Measurements from ENCODE around the gene HDDC3.
"Not testable (repeated sequence)": the region's sequence is repeated elsewhere in the genome, so short reads cannot be mapped to it uniquely, and the experiment has no call there.

HDDC3 gene

DNA sequence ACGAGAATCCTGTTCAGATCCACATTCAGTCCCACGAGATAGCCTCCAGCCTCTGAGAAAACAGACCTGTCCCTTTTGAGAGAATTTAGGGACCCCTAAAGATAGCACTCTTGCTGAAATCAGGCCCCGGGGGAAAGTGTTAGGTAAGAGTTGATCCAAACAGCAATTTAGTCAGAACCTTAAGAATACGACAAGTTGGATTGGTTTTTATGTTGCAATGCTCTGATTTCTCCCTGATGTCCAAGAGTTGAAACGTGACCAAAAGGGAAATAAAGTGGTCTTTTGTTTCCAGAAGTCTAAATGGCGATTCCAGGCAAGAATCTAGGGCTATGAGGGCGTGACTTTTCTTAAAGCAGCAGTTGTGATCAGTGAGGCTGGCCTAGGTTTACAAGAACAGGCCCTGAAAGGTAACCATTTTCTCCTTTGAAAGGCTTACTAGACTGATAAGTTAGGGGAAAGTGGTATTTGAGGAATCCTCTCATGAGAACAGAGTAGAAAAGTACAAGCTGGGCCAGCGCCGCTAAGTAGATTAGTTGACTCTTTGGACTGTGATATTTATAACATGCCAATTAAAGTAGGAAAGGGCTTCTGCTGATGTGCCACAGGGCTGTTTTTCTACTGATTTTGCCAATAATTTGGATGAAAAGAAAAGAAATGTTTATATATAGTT is 24.4 kb downstream of the HDDC3 start:
- no peak for DNase-seq

DNA sequence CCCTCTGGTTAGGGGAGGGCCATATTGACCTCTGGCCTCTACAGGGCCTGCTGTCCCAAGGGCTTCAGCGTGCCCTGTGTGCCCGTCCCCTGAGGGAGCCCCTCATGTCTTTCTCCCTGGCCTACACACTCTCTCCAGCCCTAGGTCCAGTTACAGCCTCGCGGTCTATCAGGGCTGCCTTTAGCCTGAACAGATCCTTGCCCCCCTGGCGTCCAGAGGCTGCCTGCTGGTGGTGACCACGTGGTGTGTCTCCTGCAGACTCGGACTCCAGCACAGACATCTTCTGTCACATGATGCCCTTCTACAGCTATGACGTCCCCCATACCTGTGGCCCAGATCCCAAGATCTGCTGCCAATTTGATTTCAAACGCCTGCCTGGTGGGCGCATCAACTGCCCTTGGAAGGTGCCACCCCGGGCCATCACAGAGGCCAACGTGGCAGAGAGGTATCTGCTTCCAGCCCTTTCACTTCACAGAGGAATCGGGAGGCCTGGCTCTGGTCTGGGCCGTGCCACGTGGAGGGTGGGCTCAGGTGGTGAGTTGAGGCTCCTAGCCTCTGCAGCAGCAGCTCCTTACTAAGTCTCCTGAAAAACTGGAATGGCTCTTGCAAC is 25.2 kb downstream of the HDDC3 start:
- DNase-seq: no peak

DNA sequence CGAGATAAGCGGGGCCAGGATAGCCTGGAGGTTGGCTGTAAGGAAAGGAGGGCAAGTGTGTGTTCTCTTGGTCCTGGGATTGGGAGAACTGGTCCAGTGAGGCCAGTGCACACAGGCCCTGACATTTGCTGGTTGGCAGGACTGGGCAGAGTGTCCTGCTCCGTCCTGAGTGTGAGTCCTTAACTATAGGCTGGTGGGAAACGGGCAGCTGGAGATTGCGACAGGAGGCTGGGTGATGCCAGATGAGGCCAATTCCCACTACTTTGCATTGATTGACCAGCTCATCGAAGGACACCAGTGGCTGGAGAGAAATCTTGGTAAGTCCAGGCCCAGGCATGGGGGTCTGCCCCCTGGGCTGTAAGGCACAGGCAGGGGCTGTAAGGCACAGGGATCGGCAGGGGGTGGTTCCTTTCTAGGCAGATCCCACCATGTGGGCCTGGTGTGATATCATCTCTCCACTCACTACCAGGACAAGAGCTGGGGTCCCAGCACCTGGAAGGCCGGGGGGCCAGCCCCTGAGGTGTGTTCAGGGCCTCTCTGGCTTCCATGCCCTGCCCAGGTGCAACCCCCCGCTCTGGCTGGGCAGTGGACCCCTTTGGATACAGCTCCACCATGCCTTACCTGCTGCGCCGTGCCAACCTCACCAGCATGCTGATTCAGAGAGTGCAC is 26.0 kb downstream of the HDDC3 start:
- no peak for DNase-seq

DNA sequence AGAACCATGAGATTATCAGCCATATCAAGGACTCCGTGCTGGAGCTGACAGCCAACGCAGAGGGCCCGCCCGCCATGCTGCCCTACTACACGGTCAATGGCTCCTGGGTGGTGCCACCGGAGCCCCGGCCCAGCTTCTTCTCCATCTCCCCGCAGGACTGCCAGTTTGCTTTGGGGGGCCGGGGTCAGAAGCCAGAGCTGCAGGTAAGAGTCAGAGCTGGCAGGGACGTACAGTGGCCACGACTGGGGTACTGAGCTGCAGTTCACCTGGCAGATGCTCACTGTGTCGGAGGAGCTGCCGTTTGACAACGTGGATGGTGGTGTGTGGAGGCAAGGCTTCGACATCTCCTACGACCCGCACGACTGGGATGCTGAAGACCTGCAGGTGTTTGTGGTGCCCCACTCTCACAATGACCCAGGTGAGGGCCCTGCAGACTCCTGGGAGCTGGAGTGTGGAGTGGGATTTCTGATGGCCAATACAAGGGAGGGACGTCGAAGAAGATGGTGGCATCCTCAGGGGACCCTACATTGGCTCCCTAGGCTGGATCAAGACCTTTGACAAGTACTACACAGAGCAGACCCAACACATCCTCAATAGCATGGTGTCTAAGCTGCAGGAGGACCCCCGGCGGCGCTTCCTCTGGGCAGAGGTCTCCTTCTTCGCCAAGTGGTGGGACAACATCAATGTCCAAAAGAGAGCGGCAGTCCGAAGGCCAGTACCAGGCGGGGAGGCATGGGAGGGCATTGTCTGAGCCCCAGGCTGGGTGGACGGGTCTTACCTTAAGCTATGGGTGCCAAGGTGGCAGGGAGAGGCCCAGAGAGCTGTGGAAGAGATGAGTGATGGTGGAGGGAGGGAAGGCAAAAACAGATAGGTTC is 26.8 kb downstream of the HDDC3 start:
- no peak for DNase-seq

DNA sequence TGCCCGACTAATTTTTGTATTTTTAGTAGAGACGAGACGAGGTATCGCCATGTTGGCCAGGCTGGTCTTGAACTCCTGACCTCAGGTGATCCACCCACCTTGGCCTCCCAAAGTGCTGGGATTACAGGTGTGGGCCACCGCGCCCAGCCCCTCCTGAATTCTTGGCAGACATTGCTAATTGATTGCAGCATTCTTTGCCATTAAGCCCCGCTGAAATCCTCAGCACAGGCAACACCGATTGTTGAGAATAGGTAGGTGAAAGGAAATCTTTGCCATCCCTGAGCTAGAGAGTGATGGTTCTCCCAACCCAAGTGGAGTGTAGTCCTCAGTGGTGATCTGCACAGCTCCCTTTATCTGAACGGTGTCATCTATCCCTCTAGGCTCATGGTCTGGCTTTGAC is 27.6 kb downstream of the HDDC3 start:
- no peak for DNase-seq

DNA sequence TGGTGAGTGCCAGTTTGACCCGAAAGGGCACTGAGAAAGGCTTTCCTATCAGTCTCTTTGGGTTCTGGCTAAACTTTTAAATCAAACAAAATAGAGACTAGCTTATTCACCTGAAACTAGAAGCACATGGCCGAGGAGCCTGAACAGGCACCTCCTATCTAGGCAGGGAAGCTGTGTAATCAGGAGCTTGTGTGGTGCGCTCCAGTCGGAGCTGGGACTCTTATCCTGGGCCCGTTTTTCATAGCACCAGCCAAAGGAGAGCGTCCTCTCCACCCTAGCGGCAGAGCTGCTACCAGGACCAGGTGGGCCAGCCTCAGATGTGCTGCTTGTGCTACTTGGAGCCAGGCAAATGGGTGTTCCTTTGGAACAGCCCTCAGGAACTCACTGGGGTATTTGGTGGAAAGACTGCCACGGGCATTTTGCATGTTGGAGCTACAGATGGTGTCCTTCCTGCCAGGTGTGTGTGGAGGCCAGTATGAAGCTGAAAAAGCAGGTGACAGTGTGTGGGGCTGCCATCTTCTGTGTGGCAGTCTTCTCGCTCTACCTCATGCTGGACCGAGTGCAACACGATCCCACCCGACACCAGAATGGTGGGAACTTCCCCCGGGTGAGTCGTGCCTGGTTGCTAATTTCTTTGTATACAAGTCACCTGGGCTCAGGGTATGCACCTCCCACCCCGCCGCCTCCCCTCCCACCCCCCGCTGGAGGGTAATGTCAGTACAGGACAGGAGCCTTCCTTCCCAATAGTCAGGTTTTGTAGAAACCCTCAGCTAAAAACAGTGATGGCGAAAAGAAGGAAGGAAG is 28.4 kb downstream of the HDDC3 start:
- no peak for DNase-seq

DNA sequence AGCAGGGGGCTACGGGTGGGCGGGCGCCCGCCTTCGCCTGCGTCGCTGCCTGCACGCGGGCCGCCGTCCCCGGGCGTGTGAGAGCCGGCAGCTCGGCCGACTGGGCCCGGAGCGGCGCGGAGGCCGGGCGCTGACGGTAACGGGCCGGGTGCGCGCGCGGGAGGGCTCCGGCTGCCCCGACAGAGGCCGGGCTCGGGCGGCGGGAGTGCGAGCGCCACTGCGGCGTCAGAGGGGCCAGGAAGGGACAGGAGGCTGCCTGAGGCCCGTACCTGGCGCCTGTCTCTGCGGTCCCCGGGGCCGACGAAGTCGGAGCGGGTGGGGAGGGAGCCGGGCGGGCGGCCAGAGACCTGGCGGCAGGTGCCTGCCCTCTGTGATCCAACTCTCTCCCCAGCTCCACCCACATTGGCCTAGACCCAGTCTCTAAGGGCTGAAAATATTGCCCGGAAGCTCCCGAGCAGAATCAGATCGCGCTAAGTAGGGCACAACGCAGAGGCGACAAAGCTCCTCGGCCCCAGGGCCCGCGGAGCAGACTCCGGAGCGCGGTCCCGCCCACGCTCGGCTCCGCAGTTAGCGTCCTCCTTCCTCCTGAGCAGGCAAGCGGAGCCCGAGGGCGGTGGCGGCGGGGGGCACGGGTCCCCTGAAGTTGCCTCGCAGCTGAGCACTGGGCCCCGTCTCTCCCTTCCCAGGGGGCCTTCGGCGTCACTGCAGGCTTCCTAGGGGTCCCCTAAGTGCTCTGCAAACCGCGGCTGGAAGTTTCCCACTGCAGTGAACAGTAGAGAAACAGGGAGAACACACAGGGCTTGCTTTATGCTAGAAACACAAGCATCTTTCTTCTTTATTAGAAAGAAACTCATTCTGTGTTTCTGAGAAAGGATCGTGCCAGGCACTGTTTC is 29.3 kb downstream of the HDDC3 start, which contains the start of gene MAN2A2:
TSS of gene MAN2A2 (plus strand) at position 463 of the 893 bp plus-strand sequence. CDS start 906 bp downstream, outside the sequence.
- peak; percentile 47 for DNase-seq

DNA sequence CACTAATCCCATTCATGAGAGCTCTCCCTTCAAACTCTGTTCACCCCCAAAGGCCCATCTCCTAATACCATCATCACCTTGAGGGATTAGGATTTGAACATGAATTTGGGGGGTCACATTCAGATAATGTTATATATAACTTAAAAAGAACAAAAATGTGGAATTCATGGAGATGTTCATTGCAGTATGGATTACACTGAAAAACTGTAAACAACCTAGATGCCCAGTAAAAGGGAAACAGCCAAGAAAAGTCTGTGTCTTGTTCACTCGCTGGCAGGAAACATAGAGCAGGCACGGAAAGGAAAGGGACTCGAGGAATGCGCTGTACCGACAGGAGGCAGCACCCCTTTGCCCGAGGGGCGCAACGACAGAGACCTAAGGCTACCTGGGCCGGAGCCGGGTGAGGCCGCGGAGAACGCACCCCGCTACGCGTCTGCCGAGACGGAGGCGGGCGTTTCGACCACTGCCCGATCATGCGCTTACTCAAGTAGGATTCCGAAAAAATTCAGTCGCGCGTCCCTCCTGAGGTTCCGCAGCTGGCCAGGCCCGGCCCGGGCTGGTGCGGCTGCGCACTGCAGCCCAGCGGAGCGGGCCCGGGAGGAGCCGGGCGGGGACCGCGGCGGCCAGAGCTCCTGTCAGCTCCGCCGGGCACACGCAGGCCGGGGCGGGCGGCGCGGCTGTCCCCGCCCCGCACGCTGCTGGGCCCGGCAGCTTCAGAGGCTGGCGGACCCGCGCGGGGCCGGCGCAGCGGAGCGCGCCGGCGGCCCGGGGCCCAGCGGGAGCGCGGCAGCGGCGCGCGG is 30.1 kb downstream of the HDDC3 start:
- peak; percentile 60 for DNase-seq

DNA sequence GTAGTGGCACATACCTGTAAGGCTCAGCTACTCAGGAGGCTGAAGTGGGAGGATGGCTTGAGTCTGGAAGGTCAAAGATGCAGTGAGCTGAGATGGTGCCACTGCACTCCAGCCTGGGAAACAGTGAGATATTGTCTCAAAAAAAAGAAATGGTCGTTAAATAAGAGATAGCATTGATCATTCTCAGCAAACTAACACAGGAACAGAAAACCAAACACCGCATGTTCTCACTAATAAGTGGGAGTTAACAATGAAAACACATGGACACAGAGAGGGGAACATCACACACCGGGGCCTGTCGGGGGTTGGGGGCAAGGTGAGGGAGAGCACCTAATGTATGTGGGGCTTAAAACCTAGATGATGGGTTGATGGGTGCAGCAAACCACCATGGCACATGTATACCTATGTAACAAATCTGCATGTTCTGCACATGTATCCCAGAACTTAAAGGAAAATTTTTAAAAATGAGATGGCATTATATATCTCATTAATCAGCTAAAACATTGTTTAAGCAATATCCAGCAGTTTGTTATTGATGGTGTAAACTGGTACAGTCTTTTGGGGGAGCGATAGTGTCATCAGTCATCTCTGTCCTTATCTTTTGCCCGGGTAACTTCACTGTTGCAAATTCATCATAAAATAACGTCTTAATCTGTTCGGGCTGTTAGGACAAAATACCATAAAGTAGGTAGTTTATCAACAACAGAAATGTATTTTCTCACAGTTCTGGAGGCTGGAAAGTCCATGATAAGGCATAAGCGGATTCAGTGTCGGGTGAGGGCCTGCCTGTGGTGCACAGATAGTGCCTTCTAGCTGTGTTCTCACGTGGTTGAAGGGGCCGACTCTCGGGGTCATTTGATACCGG is 30.9 kb downstream of the HDDC3 start:
- DNase-seq: no peak

DNA sequence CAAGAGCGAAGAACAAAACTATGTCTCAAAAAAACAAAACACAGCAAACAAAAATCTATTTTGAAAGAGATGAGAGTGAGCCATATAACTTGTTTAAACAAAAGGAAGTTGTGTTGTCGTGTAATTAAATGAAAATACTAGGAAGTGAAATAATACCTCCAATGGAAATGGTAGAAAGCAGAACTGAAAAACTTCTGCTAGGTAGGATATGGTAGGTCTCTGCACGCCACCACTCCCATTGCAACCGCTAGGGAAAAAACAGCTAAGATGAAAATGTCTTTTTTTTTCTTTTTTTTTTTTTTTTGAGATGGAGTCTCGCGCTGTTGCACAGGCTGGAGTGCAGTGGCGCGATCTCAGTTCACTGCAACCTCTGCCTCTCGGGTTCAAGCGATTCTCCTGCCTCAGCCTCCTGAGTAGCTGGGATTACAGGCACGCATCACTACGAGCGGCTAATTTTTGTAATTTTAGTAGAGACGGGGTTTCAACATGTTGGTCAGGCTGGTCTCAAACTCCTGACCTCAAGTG is 35.2 kb downstream of the HDDC3 start:
- not testable (repeated sequence) for DNase-seq

DNA sequence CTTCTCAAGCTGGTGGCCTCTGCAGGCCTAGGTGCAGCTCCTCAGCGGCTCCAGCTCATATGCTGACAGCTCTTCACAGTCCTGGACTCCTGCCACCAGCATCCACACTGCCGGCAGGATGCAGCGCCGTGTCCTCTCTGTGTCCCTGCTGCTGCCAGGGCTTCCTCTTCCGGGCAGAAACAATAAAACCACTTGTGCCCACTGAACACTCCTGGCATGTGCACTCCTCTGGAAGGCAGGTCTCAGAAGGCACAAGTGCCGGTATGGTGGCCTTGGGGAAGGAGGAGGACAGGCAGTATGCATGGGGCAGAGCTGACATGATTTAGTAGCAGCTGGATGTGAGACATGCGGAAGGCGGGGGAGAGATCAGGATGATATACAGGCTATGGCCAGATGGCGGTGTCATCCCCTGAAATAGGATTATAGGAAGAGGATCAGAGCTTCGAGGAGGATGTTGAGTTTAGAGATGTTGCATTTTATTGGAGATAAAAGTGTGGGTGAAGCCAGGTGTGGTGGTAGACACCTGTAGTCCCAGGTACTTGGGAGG is 36.7 kb downstream of the HDDC3 start:
- DNase-seq: no peak

DNA sequence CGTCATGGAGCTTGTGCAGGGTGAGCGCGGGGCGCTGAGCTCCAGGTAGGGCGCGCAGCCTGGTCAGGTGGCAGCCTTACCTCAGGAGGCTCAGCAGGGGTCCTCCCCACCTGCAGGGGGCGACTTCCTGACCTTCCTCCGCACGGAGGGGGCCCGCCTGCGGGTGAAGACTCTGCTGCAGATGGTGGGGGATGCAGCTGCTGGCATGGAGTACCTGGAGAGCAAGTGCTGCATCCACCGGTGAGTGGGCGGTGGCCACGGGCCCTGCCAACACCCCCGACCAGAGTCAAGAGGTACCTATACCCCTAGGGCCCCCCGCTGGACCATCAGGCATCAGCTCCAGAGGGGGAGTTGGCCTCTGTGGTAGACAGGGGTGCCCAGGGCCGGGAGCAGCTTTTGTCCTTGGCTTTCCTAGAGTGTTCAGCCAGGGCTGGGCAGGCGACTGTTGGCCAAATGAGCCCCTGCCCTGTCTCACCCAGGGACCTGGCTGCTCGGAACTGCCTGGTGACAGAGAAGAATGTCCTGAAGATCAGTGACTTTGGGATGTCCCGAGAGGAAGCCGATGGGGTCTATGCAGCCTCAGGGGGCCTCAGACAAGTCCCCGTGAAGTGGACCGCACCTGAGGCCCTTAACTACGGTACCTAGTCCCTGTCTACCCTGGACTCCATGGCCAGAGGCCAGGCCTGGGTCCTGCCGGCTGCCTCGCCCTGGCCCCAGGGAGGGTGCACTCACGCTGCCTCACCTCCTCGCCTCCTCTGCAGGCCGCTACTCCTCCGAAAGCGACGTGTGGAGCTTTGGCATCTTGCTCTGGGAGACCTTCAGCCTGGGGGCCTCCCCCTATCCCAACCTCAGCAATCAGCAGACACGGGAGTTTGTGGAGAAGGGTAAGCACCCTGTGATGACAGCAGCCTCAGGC is 38.9 kb downstream of the HDDC3 start:
- DNase-seq: no peak

DNA sequence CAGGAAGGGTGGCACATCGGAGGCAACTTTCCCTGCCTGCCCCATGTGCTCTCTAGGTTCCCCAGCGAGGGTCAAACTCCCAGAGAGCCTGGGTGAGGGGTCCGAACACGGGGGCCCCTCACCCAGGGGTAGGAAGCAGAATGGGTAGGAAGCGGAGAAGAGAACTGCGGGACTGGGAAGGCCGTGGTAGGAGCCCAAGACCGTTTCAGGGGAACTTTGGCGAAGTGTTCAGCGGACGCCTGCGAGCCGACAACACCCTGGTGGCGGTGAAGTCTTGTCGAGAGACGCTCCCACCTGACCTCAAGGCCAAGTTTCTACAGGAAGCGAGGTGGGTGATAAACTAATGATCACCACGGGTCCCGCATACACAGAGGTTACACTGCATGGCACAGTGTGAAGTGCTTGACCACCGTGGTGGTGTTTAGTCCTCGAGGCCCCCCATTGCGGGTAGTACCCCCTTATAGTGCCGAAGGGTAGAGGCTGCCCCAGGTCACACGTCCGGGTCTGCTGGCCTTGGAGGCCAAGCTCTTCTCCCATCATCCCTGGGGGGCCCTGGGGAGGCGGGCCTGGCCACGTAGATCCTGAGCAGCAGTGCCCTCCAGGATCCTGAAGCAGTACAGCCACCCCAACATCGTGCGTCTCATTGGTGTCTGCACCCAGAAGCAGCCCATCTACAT is 39.7 kb downstream of the HDDC3 start:
- no peak for DNase-seq

DNA sequence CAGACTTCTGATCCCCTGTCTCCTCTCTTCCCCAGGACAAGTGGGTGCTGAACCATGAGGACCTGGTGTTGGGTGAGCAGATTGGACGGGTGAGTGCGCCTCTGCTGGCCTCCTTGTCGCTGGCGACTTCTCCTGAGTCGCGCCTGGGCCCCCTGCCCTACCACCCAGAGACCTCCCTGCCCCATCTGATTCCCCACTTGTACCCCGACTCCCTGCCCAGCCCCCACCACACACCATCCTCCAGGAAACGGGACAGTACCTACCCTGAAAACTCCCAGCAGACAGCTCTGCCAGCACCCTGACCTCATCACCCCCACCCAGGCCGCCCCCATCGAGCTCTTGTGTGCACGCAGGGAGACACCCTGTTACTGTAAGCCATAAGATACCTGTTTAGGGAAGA is 40.3 kb downstream of the HDDC3 start:
- DNase-seq: no peak

DNA sequence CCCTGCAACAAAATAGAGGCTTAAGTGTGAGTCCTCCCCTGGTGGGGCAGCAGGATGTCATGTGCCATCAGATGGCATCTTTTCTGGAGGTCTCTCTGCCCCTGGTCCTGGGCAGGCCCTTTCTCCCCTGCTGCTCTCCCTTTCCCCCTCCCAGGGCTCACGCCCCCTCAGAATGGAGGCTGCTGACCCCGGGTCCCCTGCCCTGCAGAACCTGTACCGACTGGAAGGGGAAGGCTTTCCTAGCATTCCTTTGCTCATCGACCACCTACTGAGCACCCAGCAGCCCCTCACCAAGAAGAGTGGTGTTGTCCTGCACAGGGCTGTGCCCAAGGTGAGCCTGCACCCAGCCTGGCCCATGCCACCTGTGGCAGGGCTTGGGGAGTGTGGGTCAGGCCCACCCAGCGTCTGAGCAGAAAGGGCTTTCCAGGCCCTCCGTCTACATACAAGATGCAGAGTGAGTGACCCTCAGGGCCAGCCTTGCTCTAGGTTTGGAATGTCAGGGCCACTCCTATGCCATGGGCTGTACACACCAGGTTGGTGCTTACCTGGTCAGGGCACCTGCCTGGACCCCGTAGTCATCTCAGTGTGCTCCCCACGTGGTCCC is 40.9 kb downstream of the HDDC3 start:
- DNase-seq: no peak

DNA sequence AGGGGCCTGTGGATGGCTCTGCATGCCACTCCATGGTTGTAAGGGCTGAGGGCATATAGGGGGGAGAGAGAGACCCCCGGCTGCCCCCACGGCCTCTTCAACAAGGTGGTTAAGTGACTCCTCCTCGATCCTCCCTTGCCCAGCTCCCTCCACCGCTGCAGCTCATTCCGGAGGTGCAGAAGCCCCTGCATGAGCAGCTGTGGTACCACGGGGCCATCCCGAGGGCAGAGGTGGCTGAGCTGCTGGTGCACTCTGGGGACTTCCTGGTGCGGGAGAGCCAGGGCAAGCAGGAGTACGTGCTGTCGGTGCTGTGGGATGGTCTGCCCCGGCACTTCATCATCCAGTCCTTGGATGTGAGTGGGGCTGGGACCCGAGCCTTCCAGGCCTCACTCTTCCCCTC is 41.5 kb downstream of the HDDC3 start:
- no peak for DNase-seq
